HCT116 (cell line): ENCODE measurements around the gene VWF.

ENCODE experiments used
- CBX3 ChIP-seq: IDR thresholded peaks from 2 replicates; pipeline ENCODE4 v1.6.1; 2012; ENCODE audit warnings: low read depth
- CTCF ChIP-seq, 3 experiments: fragments of 200-600 bp in 1 of 3; sonication (generic) in 1 of 3; IDR thresholded peaks in 2 of 3; conservative IDR thresholded peaks in 1 of 3; 2 replicates each; pipeline ENCODE4 v1.5.1; 2012 to 2017; ENCODE audit warnings: low read depth in 2 of 3, low read length in 2 of 3, antibody characterized with exemption in 1 of 3, borderline replicate concordance in 1 of 3, control low read depth in 1 of 3, mild to moderate bottlenecking in 1 of 3, mixed read lengths in 1 of 3, mixed run types in 1 of 3, moderate library complexity in 1 of 3; ENCODE audit not compliant: insufficient read depth in 1 of 3
- EZH2phosphoT487 ChIP-seq: fragments of 200-600 bp; IDR thresholded peaks from 2 replicates; pipeline ENCODE4 v1.6.1; 2018; ENCODE audit warnings: antibody characterized with exemption, borderline replicate concordance
- MAX ChIP-seq: IDR thresholded peaks from 2 replicates; pipeline ENCODE4 v1.6.1; 2012
- POLR2A ChIP-seq: IDR thresholded peaks from 2 replicates; pipeline ENCODE4 v1.7.0; 2011; ENCODE audit warnings: borderline replicate concordance; ENCODE audit not compliant: insufficient read depth, insufficient read length; ENCODE audit errors: extremely low read depth
- POLR2AphosphoS5 ChIP-seq: IDR thresholded peaks from 2 replicates; pipeline ENCODE4 v1.6.1; 2011; ENCODE audit warnings: mild to moderate bottlenecking, low read depth, low read length, moderate library complexity
- SIN3A ChIP-seq: IDR thresholded peaks from 2 replicates; pipeline ENCODE4 v1.6.1; 2012; ENCODE audit warnings: low read depth
- ZFX ChIP-seq: fragments of 450-650 bp; IDR thresholded peaks from 2 replicates; pipeline ENCODE4 v1.6.1; 2017

- no peak for TF ChIP-seq POLR2A
- peak in 2 of 3 experiments; percentile 9 to 37; a peak in 1 of 6 replicates for TF ChIP-seq CTCF (IDR thresholded peaks at IDR 0.05 in 2 of 3, conservative IDR thresholded peaks at IDR 0.05 in 1 of 3; ENCODE audit: borderline replicate concordance in 1 of 3, insufficient read depth in 1 of 3, low read depth in 2 of 3, low read length in 2 of 3)
- no peak for TF ChIP-seq ZFX
- no peak for TF ChIP-seq EZH2phosphoT487
- no peak for TF ChIP-seq MAX
- no peak for TF ChIP-seq SIN3A
- no peak for TF ChIP-seq CBX3
- TF ChIP-seq POLR2AphosphoS5, result no peak
Measured at GRCh38 chr12:6072302-6072752, 52.1 kb downstream of the VWF start.
